Kidney capillary endothelial cell (primary cell): ENCODE results near the gene SRD5A2.

Experiments used
- DNase-seq: peaks from one replicate; pipeline ENCODE4 v3.0.0-alpha.2; 2018; ENCODE audit warnings: low spot score

Gene SRD5A2

DNA sequence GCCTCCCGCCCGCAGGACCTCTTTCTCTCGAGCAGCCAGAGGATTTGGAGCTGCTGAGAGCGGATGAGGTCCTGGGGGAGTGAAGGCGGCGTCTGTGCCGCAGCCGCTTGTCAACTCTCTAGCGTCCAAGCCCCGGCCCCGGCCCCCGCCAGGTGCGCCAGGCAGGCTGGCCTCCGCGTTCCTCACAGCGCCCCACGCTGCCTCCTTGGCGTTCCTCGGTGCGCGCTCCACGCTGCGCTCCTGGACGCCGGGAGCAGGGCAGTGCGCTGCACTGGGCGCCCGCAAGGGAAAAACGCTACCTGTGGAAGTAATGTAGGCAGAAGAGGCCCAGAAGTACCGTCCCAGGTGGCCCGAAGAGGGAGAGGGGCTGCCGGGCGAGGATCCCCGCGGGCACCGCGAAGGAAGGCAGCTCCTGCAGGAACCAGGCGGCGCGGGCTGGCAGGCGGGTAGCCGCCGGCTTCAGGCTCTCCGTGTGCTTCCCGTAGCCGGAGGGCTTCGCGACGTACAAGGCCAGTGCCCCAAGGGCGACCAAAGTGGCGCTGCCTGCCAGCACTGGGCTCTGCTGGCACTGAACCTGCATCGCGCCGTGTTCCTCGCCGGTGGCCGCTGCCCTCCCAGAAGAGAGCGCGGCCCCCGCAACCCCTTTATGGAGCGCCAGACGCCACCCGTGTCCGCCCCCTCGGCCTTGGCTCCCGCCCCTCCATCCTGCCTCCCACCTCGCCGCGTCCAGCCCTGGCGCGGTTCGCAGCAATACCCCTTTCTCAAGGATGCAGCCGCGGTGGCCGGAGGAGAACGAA lies at the start of gene SRD5A2:
TSS of gene SRD5A2 (minus strand) at position 618 of the 797 bp plus-strand sequence. CDS start at position 580, 38 bp downstream.
- DNase-seq: no peak

- DNase-seq: no peak
These were observed 25.8 kb upstream of the SRD5A2 start for GRCh38 chr2:31606509-31606908.

- DNase-seq: no peak
These were observed 18.0 kb upstream of the SRD5A2 start for GRCh38 chr2:31598694-31599093.

DNA sequence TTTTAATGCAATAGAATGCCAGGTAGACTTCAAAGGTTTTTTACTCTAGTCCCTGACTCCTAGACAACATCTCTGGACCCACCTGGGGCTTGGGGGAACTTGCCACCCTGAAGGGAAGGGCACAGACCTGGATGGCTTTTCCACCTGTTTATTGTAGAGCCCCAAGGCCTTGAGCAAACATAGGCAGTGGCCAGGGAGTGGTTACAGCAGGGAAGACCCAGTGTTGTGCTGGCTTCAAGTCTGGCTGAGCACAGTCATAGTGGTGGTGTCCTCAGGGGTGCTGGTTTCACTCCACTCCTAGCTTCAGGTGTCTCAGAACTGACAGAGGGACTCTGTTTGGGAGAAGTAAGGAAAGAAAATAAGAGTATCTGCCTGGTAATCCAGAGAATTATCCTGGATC lies 5.5 kb upstream of the SRD5A2 start:
- no peak for DNase-seq

DNA sequence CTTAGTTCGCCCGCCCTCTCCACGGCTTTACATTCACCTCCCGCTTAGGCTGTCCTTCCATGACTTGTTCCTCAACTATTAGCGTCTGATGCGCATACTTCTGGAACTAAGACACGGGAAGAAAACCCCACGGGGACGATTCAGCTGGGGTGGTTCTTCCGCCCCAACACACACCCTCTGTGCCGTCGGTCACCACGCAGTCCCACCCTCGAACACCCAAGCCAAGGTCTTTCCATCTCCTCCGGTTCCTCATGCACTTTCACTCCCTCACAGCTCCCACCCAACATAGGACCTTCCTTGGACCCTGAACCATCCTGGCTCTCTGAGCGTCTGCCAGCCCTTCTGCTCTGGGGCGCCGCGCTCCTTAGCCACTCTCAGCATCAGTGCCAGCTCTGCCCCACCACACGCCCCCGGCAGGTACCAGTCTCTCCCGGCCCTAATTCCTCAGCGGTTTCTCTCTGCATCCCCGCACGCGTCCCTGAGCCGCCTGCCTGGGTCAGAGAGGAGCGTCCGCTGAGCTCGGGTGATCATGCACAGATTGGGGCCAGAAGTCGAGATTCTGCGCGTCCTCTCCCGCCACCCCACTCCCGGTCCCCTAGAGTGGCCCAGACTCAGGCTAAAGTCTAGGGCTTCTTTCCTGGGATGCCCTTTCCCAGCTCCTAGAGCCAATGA lies 522 bp upstream of the SRD5A2 start:
- no peak for DNase-seq

GRCh38 chr2:31579996-31580320 lies 780 bp downstream of the SRD5A2 start:
- no peak for DNase-seq

DNA sequence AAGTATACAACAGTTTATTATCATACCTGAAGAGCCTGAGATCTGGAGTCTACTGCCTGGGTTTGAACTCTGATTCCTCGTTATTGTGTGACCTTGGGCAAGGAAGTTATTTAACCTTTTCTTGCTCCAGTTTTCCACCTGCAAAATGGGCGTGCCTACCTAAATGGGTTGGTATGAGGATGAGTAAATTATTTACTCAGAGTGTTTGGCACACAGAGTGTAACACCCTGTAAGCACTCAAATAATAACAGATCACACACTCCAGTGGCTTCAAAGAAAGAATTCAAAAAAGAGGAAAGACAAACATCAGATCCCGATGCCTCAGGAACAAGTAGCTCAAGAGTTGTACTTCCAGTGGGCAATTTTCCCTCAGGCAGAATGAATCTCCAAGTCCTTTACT lies 2.4 kb downstream of the SRD5A2 start:
- DNase-seq: no peak

- no peak for DNase-seq
These were observed 3.6 kb downstream of the SRD5A2 start for GRCh38 chr2:31577143-31577542.

GRCh38 chr2:31568585-31569201 lies 12.0 kb downstream of the SRD5A2 start:
- DNase-seq: no peak

GRCh38 chr2:31567679-31568078 lies 13.1 kb downstream of the SRD5A2 start:
- DNase-seq: no peak

DNA sequence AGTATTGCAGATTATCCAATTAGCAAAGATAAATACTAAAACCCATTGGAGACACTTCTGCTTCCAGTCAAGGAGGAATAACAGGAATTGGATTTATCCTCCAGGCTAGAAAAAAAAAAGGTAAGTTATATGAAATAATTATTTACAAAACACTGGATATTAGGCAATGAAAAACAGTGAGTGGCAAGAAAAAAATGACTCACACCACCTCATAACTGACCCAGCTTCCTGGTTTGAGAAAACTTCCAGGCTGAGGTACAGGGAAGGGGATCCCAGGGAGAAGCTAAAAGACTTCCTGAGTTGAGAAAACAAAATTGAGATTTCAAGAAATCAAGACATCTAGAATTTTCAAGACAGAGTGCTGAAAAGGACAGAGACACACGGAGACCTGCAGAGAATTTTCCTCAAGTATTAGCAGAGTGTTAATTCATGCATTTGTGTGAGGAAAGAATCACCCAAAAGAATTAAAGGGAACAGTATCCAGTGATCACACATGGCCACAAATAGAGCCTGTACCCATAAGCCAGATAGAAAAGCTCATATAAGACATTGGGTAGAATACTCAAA lies 17.4 kb downstream of the SRD5A2 start:
- DNase-seq: no peak

DNA sequence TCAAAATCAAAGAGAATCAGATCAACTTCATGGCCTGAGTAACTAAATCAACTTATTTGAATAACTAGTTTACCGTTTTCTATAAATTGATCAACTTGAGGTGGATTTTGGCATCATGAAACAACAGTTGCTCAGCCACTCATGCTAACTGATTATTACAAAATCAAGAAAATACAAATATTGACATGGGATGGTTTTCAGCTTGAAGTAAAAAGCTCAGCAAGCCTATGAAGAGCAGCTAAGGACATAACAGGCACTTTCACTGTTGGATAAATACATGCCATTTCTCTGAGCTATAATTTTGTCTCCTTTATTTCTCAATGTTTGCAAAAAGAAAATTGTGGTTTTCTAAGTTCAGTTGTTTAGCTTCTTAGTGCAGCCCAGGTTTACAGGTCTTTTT lies 18.9 kb downstream of the SRD5A2 start:
- no peak for DNase-seq

GRCh38 chr2:31558401-31559295 lies 22.1 kb downstream of the SRD5A2 start:
- no peak for DNase-seq

- DNase-seq: no peak
These were observed 23.8 kb downstream of the SRD5A2 start for GRCh38 chr2:31556940-31557339.

DNA sequence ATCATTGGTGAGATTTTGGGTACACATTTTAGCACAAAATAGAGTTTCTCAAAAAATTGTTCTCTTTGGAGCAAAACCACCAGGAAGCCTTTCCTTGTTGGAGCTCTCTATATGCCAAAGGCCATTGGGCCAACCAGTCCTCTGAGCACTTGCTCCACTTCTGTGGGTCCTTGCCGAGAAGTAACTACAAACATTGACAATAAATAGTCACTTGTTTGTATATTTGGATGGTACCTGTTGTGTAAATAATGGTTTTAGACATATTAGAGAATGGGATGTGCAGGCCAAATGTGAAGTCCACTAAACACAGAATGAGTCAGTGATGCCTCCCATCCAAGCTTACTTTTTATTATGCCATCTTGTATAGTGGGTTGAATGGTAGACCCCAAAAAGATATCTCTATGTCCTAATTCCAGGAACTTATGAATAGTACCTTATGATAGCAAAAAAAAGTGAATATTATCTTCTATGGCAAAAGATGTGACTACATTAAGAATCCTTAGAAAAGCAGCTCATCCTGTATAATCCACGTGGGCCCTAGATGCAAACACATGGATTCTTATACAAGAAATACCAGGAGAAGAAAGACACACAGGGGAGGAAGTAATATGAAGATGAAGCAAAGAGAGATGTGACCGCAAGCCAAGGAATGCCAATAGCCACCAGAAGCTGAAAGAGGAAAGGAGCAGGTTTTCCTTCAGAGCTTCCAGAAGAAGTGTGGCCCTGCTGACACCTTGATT lies 24.6 kb downstream of the SRD5A2 start:
- no peak for DNase-seq

DNA sequence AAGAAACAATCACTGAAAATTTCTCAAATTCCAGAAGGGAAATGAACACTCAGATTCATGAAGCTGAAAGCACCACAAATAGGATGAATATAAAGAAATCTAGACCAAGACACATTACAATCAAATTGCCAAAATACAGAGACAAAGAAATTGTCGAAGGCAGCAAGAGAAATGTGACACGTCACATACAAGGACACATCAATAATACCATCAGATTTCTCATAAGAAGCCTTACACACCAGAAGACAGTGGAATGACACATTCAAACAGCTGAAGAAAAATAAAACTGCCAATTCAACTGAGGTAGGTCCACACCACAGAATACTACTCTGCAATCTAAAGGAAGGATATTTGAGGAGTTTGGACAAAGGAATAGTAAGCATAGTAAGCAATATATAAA lies 27.4 kb downstream of the SRD5A2 start:
- no peak for DNase-seq

DNA sequence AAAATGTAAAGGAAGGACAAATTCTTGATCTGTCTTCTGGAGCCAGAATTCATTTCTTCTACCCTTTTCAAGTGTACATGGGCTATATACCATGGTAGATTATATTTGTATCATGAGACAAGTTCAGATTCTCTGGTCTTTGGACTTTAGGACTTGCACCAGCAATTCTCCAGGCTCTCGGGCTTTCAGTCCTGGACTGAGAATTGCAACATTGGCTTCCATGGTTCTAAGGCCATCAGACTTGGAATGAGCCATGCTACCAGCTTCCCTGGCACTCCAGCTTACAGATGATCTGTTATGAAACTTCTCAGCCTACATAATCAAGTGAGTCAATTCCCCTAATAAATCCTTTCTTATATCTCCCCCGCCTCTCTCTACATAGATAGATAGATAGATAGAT lies 33.3 kb downstream of the SRD5A2 start:
- no peak for DNase-seq

DNA sequence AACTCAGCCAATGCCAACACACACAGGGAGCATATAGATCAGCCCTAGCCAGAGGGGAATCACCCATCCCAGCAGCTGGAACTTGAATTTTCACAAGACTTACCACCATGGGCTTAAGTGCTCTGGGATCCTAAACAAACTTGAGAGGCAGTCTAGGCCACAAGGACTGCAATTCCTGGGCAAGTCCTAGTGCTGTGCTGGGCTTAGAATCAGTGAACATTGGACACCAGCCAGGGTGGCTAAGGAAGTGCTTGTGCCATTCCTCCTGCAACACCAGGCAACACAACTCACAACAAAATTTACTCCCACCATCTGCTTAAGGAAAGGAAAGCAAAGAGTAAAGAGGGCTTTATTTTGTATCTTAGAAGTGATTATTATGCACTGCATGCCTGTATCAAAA lies 38.9 kb downstream of the SRD5A2 start:
- DNase-seq: no peak

GRCh38 chr2:31539505-31539904 lies 41.2 kb downstream of the SRD5A2 start:
- DNase-seq: no peak

GRCh38 chr2:31535768-31536167 lies 45.0 kb downstream of the SRD5A2 start:
- DNase-seq: no peak

DNA sequence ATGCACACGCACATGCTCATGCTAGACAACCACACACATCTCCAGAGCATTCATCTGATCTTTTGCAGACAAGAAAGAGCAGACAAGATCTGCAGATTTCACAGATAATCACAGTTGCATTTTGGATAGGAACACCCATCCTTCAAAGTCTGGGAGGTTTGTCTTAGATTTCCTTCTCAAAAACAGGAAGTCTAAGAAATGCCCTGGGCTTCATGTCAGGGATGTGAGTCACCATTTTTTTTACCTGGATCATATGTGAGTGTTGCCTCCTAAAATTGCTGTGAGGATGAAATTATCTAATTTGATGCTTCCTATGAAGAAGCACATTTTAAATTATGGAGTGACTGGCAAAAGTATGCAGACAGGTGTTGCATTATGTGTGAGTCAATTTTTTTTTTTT lies 46.1 kb downstream of the SRD5A2 start:
- no peak for DNase-seq
